Transverse colon (tissue), 4 donors: ENCODE measurements around the gene CFAP73.

Experiments
- POLR2A ChIP-seq: fragments of 450-650 bp; IDR thresholded peaks from one replicate; pipeline ENCODE4 v1.6.1; 2016; ENCODE audit warnings: antibody characterized with exemption, mild to moderate bottlenecking, moderate library complexity
- POLR2AphosphoS5 ChIP-seq, 3 donors: sonication (generic); formaldehyde crosslinking; IDR thresholded peaks; one replicate each; pipeline ENCODE4 v1.6.1; 2016; ENCODE audit warnings: antibody characterized with exemption in 3 of 3
- TF ChIP-seq, protein P1 (sequence below), 5 experiments: fragments of 200-600 bp in 3 of 5; fragments of 450-650 bp in 2 of 5; sonication (generic) in 3 of 5; IDR thresholded peaks; 1 replicate in 2 of 5; 2 replicates in 3 of 5; pipeline ENCODE4 v1.5.1; 2016 to 2017; ENCODE audit warnings: antibody characterized with exemption in 5 of 5, inconsistent platforms in 3 of 5, mild to moderate bottlenecking in 2 of 5, moderate library complexity in 1 of 5

- TF ChIP-seq POLR2A (no peak), POLR2AphosphoS5 (IDR thresholded peaks at IDR 0.05) (no peak)
- TF ChIP-seq, protein P1, sequence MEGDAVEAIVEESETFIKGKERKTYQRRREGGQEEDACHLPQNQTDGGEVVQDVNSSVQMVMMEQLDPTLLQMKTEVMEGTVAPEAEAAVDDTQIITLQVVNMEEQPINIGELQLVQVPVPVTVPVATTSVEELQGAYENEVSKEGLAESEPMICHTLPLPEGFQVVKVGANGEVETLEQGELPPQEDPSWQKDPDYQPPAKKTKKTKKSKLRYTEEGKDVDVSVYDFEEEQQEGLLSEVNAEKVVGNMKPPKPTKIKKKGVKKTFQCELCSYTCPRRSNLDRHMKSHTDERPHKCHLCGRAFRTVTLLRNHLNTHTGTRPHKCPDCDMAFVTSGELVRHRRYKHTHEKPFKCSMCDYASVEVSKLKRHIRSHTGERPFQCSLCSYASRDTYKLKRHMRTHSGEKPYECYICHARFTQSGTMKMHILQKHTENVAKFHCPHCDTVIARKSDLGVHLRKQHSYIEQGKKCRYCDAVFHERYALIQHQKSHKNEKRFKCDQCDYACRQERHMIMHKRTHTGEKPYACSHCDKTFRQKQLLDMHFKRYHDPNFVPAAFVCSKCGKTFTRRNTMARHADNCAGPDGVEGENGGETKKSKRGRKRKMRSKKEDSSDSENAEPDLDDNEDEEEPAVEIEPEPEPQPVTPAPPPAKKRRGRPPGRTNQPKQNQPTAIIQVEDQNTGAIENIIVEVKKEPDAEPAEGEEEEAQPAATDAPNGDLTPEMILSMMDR (IDR thresholded peaks at IDR 0.05), result no peak
Observed at GRCh38 chr12:113130457-113131135, 18.9 kb upstream of the CFAP73 start.
